DMS 273 treated with DMSO at 0.1 percent for 48 hours (cell line): Measurements from ENCODE around the gene SDR42E2.
A peak's percentile ranks its signal among the peaks of the same experiment; 100 is the strongest.
"Not testable (repeated sequence)": the region's sequence is repeated elsewhere in the genome, so short reads cannot be mapped to it uniquely, and the experiment has no call there.

Experiments used
- DNase-seq: peaks from one replicate; lab custom pipeline; 2025; lab: John Stamatoyannopoulos, UW

Gene SDR42E2

DNA sequence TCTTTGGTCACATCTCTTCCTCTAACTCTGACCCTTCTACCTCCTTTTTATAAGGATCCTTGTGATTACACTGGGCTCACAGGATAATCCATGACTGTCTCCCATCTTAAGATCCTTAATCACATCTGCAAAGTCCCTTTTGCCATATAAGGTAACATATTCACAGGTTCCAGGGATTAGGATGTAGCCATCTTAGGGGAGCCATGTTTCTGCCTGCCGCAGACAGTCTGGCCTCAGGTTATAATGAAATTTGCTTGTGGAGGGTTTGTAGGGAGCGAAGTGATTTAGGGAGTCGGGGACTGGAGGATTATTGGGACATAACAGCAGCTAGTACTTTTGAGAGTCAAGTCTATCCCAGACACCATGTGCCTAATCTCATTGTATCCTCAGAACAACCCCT lies 51.5 kb downstream of the SDR42E2 start:
- no peak for DNase-seq

DNA sequence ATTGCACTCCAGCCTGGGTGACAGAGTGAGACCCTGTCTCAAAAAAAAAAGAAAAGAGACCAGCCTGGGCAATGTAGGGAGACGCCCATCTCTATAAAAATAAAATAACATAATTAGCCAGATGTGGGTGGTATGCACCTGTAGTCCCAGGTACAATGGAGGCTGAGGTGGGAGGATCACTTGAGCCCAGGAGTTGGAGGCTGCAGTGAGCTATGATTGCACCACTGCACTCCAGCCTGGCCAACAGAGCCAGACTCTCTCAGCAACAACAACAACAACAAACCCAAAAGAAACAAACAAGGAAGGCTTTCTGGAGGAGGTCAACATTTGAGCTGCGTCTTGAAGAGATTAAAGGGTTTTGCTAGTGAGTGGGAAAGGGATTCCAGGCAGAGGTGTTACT lies 52.1 kb downstream of the SDR42E2 start:
- no peak for DNase-seq

DNA sequence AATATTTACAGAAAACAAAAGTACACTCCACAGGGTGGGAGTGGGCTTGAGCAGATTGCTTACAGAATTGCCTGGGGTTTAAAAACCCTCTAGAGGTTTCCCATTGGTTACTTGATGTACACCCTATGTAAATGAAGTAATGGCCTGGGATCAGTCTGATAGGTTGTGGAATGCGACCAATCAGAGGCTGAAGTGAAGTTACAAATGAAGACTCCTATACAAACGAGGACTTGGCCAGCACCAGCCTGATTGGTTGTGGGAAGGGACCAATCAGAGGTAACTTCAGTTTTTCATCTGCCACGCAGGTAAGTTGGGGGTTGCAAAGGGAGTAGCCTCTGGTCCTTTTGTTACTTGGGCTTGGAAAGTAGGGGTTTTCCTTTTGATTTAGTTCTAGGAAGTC lies 52.6 kb downstream of the SDR42E2 start:
- DNase-seq = no peak

DNA sequence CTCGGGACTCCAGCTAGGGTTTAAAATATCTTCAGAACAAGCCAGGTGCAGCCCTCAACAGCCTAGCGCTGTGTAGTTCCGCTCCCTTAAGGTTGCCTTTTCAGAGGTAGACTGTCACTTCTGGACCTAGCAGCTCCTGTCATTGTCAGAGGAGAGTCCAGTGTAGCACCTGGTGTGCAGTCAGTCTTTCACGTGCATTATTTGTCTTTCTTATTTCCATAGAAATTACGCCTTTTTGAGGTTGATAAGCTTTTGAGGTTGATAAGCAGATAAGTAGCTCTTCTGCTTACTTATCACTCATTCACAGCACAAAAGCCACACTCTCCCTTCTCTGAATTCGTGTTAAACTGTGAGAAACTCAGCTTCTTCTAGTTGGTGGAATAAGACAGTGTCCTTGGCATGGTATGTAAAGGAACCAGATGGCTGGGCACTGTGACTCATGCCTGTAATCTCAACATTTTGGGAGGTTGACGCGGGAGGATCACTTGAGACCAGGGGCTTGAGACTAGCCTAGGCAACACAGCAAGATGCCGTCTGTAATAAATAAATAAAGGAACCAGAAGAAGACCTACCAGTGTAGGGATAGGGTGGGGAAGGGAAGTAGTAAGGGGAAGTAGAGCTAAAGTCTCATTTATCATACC lies 54.0 kb downstream of the SDR42E2 start:
- peak; percentile 73 for DNase-seq

DNA sequence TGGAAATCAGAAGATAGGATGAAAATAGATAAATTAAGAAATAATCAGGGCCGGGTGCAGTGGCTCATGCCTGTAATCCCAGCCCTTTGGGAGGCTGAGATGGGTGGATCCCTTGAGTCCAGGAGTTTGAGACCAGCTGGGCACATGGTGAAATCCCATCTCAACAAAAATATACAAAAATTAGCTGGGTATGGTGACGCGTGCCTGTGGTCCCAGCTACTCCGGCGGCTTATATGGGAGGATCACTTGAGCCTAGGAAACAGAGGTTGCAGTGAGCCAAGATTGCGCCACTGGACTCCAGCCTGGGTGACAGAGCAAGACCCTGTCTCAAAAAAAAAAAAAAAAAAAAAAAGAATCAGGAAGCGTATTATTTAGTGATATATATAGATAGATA lies 54.5 kb downstream of the SDR42E2 start:
- DNase-seq = not testable (repeated sequence)

DNA sequence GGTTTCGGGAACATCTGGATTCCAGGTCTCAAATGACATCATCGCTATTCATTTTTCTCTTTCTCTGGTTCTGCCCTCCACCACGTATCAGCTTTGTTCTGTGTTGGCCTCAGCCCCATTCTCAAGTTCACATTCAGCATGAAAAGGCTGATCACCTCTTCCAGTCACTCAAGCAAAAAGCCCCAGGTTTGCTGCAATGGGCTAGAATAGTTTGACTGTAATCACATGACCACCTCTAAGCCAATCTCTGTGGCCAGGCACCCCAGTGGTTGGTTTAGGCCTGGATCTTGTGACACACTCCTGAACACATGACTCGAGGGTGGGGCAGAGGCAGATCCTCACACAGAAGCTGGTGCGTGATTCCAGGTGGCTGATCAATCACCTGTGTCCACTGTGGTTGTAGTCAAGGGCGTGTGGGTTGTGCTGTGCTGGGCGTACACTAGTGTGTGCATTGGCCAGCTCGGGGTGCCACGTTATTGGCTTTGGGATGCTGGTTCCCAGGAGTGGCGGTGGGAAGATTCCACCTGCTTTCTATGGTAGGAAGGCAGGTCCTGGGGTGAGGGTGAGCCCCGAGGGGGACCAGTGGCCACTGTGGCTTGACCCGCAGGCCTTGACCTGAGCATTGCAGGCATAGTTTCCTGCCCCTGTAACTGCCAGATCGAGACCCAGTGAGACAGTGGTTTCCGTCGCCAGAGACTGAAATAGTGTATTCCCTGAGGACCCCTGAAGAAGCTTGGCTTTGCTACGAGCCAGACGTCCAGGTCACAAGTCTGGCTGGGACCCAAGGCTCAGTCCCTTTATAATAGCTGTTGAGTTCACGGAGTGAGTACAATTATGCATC lies 55.8 kb downstream of the SDR42E2 start:
- DNase-seq = no peak

DNA sequence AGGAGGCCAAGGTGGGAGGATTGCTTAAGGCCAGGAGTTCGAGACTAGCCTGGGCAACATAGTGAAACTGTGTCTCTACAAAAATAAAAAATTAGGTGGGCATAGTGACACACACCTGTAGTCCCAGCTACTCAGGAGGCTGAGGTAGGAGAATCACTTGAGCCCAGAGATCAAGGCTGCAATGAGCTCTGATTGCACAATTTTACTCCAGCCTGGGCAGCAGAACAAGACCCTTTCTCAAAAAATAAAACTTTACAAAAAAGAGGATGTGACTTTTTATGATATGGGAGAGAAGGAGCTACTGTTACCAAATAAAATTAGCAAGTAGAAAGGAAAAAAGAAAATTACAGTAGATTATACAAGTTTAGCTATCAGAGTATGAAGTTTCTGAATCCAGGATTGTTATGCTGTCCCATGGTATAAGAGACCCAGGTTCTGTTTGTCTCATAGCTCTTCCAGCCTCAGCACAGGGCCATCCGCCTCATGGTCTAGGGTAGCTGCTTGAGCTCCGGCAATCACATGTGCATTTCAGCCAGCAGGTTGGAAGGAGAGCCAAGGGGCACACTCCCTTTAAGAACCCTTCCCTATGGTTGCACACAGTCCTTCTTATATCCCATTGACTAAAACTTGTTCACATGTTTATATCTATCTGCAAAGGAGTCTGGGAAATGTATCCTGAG lies 57.2 kb downstream of the SDR42E2 start:
- no peak for DNase-seq

DNA sequence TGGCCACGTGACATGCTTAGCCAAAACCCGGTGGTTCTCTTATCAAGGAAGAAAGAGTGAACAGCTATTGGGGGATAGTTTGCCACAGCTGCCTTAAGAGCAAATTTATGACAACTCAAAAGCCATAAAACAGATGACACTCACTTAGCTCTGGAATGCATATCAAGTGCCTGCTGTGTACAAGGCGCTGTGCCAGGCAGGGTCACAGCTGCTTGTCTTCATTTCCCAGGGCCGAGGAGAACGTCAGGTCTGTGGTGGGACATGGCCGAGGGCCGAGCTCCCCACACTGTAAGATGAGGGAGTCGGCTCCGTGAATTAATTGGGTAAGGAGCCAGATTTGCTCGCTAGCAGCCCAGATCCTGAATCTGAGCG lies 57.7 kb downstream of the SDR42E2 start:
- DNase-seq = no peak

DNA sequence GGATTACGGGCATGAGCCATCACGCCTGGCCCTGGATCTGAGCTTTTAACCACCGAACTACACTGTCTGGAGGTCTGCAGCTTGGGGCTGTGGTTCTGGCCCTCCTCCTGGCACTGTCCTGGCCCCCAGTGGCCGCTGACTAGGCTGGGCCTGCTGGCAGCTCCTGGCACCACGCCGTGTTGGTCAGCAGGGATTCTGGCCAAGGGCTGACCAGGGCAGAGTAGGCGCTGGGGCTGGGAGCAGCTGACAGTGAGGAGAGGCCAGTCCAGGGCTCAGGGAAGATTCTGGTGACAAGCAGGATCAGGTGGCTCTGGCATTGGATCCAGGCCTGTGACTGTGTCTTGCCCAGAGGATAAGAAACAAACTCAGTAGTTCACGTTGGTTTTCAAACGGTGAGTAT lies 58.4 kb downstream of the SDR42E2 start:
- DNase-seq = no peak

DNA sequence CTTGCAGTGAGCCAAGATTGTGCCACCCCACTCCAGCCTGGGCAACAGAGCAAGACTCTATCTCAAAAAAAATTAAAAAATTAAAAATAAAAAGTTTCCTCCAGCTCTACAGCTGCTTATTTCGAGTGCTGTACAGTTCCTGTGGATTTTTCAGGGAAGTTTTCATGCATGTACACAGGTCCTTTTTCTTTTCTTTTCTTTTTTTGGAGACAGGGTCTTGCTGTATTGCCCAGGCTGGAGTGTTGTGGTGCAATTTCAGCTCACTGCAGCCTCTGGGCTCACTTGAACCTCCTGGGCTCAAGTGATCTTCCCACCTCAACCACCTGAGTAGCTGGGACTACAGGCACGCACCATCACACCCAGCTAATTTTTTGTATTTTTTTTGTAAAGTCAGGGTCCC lies 59.7 kb downstream of the SDR42E2 start:
- no peak for DNase-seq

DNA sequence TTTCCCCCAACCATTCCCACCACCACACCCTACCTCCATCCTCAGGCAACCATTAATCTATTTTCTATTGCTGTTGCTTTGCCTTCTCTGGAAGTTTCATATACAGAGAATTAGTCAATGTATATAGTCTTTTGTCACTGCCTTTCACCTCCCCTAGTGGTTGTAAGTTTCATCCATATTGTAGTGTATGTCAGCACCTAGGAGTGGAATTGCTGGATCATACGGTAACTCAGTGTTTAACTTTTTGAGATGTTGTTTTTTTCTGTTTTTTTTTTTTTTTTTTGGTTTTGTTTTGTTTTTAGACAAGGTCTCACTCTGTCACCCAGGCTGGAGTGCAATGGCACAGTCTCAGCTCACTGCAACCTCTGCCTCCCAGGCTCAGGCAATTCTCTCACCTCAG lies 60.7 kb downstream of the SDR42E2 start:
- no peak for DNase-seq

DNA sequence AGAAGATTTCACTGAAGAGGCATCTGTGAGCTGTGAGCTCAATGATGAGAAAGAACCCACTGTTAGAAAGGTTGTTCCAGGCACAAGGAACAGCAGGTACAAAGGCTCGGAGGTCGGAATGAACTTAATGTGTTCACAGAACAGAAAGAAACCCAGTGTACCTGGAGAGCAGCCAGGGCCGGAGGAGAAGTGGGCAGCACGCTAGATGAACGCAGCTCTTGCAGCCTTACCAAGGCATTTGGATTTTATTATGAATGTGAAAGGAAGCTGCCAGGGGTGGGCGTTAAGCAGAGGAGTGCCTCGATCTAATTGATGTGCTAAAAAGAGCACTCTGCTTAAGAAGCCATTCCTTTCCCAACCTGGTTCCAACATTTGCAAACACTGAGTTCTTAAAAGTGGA lies 62.8 kb downstream of the SDR42E2 start:
- DNase-seq = no peak

DNA sequence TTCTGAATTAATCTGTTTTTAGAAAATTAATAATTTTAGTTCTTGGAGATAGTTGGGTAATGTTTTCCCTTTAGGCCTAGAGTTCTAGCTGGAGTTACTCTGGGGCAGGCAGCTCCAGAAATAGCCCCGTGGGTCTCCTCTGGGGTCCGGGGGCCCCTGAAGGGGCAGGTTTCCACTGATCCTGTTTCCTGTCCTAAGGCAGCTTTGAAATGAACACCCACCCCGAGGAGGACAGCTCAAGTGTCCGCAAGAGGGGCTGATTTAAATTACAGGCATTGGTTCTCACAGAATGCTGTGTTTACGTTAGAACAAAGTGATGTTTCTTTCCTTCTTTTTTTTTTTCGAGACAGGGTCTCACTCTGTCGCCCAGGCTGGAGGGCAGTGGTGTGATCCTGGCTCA lies 67.6 kb downstream of the SDR42E2 start:
- no peak for DNase-seq

DNA sequence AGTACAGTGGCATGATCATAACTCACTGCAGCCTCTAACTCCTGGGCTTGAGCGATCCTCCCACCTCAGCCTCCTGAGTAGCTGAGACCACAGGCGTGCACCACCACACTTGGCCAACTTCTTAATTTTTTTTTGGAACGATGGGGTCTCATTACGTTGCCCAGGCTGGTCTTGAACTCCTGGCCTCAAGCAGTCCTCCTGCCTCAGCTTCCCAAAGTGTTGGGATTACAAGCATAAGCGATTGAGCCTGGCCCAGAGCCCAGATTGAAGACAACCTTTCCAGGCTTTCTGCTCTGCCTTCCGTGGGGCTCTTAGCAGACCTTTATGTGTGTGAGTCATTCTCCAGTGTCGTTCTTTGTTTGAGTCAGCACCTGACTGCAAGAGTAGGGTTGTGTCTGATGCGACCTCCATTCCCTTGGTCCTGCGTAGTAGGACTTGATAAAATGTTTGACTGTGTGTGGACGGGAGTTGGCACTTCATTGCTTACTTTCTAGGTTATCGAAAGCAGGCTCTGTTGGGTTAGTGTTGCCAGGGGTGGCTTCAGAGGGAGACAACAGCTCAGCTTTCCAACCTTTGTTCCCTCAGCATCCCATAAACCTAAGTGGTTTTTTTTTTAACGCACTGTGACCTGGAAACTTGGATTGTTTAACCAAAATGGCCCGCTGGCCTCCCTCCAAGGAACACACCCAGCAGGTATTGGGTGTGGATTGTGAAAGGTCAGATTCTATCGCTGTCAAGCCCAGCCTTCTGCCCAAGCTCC lies 70.2 kb downstream of the SDR42E2 start:
- DNase-seq = no peak

DNA sequence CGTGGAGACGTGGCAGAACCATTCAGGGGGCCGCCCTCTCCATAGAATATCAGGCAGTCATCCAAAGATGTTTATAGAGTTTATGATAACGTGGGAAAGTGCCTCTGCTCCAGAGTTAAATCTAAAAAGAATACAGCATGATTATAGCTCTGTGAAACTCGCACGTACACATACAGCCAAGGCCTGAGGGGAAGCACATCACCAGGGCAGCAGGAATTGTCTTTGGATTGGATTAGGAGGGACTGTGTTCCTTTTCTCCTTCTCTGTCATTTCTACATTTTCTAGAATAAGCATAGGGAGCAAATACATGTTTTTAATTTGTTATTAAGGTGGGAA lies 70.7 kb downstream of the SDR42E2 start:
- no peak for DNase-seq

DNA sequence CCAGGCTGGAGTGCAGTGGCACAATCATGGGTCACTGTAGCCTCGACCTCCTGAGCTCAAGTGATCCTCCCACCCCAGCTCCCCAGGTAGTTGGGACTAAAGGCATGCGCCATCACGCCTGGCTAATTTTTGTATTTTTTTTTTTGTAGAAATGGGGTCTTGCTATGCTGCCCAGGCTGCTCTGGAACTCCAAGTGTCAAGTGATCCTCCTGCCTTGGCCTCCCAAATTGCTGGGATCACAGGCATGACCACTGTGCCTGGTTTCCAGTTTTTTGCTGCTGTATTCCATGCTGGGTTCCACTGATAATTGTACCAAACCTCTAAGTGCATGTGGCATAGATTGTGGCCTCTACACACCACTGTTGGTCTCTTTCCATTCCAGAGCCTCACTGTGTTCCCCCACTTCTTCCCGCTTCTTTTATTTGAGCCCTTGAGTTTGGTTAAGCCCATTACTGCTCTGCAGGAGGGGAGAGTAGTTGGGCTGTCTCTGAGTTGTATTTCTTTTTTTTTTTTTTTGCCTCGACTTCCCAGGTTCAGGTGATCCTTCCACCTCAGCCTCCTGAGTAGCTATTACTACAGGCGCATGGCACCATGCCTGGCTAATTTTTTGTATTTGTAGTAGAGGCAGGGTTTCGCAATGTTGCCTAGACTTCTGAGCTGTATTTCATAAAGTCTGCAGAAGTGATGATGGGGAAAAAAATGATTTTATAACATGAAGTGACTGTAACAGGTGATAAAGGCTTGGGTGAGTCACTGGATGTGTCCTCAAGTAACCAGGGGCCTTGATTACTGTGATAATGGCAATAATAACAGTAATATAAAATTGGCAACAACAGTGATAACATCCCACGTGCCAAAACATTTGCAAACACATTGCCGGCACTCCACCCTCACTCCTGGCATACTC lies 73.8 kb downstream of the SDR42E2 start:
- no peak for DNase-seq

DNA sequence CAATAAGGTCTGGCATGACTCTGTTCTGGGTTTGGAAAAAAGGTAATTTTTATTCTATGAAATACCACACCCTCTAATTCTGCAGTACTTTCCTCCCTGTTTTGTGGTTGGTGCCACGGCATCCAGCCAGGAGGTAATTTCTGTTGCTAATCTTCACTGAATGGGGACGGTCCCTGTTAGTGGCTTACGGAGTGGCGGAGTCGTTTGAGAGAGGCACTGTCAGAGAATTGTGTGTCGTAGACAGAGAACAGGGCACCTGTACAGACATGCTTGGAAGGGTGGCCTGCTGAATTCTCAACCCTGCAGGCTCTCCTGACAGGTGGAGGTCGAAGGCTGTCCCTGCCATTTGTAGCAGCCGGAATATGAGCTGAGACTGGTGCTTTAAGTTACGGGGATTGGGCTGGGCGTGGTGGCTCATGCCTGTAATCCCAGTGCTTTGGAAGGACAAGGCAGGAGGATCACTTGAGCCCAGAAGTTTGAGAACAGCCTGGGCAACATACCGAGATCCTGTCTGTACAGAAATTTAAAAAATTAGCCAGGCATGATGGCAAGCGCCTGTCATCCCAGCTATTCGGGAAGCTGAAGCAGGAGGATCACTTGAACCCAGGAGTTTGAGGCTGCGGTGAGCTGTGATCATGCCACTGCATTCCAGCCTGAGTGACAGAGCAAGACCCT lies 77.0 kb downstream of the SDR42E2 start:
- DNase-seq = no peak

DNA sequence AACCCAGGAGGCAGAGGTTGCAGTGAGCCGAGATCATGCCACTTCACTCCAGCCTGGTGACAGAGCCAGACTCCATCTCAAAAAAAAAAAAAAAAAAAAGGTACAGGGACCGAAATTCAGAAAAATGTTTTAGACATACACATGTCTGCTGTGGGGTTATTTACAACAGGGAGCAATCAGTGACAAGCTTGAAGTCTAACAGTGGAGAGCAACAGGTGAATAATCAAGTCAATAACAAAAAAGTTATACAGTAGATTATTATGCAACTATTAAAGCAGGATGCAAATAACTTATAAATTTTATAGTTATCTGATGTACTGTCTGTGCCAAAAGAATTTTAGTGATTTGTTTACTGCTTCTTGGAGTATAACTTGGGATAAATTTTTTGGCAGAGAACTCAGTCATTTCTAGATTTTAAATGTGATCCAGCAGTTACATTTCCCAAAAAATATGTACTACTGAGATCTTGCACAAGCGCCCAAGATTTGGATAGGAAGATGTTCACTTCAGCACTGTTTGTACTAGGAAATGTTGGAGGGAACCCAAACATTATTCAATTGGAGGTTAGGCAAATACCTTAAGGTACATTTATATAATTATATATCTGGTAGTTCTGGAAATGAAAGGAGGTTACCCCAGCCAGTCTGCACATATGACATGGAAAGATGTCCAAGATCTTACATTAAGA lies 77.9 kb downstream of the SDR42E2 start:
- DNase-seq = no peak
